Cerebellar nuclear complex (tissue), 1 donor: ENCODE measurements around the gene NGFR.

Experiments
- DNase-seq, 2 experiments: peaks; one replicate each; lab custom pipeline; 2025; lab: John Stamatoyannopoulos, UW

Gene NGFR

DNA sequence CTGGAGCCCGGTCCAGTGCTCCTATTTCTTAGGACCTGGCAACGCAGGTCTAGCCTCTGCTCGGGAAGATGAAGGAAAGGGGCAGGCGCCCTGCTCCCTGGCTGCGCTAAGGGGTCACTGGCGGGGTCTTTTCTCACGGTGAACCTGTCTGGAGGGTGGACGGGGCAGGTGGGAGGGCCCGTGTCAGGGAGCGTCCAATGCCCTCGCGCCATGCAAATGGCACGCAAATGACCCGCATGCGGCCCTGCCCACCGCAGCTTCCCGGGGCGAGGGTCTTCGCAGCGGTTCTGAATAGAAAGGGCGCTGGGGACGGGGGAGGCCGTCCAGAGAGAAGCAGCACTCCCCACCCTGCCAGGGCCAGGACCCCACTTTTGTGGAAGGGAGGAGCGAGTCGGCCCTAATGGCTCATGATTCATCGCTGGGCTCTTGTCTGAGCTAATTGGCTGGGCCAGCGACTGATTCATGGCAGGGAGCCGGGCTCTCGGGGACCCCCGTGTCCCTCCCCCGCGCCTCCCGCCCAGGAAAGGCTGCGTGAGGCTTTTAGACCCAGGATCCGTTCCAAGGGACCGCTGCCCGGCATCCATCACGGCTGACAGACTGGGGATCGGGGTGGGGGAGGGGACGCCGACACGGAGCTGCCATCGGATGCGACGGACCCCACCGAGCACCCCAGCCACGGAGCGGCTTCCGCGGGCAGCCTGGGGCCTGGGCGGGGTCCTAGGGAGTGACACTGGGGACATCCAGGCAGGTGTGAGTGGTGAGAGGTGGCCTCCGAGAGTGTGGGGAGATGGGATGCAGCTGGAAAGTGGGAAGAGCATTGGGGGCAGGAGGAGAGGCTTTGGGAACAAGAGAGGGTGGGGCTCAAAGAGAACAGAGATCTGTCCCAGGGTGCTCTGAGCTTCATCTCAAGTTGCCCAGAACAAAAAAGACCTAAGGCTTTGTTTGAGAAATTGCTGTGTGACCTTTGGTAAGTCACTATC, 25.0 kb upstream of the NGFR start:
- DNase-seq: no peak

DNA sequence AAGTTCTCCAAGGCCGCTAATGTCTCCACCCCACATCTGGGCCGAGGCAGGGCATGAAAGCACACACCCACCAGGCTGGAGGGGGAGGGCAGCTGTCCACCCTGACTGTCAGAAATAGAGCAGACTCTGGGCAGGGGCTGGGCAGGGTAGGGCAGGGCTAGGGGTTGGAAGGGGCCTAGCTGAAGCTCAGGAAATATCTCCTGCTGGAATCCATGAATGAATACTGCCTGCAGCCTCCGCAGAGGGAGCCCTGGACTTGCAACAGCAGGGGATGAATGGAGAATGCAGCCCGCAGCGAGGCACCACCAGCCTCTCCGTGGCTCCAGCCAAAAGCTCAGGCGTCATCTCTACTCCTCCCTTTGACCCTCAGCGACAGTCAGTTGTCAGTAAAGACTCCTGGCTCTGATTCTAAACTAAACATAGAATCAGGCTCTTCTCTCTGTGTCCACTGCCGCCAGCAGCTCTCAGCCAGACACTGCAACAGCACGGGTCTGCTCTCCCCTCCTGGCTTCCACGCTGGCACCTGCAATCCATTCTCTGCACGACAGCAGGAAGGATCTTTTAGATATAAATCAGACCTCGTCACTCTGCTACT, 23.9 kb upstream of the NGFR start:
- DNase-seq: no peak

DNA sequence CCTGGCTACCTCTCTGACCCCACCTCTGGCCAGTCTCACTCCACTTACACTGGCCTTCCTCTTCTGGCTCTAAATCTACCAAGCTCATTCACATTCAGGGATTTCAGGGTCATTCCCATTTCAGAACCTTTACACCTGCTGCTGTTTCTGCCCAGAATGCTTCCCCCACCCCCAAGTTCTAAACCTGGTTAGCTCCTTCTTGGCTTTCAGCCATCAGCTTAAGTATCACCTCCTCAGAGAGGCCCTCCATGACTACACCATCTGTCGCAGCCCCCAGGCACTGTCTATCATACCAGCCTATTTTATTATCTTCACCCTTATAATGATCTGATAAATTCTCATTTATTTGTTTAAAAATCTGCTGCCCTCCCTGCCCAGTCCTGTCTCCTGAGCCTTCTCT, 23.3 kb upstream of the NGFR start:
- no peak for DNase-seq

DNA sequence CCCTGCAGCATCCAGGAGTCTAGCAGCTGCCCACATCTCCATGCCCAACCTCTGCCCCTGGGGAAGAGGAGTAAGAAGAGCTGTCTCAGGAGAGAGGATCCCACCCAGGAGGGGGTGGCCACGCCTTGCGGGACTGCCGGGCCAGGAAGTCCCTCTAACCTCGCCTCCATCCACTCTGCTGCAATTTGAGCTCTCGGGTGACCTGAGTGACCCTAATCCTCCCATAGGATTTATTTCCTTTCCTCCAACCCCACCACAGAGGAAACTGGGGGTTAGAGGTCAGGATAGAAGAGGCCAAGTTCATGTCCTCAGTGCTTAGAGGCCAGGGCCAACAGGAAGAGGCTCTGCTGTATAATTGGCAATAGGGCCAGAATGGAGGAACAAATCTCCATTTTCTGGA, 22.6 kb upstream of the NGFR start:
- no peak for DNase-seq

DNA sequence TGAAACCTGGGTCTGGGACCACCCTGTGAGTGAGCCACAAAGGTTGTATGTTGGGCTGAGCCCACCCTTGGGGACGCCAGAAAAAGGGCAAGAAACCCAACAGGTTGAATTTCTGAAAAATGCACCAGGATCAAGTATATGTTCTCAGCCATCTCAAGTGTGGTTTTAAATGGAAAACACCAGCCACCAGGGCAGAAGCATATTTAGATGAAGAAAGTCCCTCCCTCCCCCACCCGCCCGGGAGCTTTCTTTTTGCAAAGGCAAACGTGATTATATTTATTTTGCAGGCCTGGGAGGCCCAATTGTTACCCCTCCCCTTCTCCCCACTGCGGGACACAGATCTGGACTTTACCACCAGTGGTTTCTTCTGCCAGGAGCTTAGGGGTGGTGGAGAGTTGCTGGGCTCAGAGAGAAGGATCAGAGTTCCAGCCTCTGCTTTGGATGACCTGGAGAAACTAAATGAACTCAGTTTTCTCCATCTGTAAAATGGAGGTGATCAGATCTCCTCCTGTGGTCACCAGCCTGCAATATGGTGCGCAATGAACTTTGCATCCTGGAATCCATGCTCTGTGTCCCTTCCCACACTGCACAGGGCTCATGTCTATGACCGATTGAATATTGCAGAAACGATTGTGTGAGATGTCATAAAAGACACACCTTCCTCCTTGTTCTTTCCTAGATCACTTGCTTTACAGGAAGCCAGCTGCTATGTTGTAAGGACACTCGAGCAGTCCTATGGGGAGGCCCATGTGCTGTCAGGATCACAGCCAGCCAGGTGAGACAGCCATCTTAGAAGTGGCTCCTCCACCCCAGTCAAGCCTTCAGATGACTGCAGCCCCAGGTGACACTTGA, 21.0 kb upstream of the NGFR start:
- no peak for DNase-seq

DNA sequence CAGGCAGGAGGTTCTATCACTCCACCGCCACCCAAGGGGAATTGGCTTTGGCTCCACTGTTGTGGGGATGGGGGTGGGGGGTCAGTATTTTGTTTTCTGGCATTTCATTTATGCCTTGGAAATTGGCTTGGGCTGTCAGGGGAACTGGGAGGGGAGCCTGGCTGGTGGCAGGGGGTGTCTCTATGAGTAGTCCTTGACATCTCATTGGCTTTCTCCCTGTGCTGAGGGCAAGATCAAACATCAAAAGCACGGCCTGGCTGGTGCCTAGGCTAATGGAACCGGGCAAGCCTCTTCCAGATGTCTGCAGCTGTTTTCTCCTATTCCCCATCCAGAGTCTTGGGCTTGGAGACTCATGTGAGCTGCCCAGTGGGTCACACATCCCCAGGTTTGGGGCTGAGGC, 17.4 kb upstream of the NGFR start:
- DNase-seq: no peak

DNA sequence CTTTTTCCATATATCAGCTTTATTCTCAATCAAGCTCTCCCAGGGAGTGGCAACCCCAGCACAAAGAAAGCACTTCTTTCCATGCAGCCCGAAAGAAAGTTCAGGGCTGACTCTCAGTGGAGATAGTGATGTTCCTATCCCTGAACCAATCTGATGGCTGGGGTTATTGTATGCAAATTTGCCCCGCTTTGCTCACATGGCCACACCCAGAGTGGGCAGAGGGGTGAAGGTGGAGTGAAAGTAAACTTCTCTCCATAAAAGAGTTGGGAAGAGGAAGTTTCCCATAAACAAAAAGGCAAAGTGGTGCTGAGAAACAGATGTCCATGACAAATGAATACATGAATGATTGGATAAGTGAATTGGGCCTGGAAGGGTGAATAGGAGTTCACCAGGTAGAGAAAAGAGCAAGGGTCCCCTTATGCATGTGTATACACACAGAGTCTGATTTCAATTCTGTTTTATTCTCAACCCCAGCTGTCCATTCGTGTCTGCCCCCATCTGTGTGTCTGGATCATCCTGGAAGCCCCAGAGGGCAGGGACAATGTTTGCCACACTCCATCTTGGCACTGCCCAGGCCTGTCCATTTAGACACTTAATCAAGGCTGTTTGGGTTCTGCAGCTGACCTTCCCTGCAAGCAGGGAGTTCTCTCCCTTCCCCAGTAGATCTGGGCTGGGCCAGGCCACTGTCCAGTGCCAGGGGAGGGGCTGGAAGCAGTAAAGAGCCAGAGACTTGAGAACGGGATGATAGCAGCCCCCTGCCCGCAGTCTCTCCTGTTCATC, 14.1 kb upstream of the NGFR start:
- no peak for DNase-seq

DNA sequence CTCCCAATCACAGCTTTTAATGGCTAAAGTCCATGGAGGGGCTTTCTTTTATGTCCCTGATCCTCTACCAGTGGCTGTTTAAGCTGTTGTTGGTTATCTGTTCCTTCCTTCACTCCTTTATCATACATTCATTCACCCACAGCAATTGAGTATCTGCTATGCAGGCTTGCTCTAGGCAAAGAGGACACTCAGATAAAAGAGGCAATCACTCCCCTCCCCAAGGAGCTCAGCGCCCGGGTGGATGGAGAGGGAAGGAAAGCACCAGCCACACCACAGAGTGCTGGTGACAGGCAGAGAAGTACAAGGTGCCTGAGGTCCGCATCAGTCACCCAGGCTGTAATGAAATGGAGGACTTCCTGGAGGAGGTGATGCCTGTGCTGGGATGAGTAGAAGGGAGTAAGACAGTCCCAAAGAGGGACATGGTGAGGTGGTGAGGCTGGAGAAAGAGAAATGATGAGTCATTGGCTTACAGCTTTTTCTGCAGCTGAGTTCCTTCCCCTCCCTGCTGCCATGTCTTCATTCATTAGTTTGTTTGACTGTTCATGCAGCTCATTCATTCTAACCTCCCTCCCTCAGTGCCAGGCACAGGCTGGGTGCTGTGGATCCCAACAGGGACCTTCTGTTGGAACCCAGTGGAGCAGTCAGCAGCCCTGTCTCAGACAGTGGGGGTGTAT, 12.8 kb upstream of the NGFR start:
- no peak for DNase-seq

DNA sequence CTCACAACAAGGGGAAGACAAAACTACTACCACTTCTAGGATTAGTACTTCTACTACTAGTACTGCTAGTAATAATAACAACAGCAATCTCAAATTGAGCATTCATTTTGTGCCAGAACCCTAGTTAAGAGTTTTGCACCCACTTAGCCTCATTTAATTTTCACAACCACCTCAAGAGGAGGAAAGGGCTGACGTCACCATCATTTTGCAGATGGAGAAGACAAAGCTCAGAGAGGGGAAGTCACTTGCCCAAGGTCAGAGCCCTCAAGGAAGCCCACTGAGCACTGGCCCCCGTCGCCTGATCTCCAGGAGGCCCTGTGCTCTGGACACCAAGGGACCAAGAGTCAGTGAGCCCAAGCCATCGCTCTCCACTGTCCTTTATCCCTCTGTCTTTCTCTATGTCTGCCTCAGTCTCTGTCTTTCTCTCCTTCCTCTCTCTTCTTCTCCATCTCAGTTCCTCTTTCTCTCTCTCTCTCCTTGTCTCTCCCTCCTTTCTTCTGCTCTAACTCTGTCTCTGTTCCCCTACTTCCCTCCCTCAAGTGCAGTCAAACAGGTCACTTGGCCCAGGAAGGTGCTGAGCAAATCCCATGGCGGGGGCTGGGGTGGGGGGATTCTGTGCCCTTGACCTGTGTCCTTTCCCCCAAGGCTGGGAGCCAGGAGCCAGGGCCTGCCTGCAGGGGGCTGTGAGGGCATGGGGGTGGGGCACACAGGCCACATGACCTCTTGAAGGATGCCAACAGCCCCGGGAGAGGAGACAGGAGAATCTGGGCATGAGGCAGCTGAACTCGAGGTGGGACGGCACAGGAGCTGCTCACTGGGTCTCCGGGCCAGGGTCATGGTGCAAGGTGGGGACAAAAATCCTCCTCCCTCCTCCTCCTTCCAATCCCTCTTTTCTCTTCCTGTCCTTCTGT, 11.2 kb upstream of the NGFR start:
- DNase-seq: no peak

DNA sequence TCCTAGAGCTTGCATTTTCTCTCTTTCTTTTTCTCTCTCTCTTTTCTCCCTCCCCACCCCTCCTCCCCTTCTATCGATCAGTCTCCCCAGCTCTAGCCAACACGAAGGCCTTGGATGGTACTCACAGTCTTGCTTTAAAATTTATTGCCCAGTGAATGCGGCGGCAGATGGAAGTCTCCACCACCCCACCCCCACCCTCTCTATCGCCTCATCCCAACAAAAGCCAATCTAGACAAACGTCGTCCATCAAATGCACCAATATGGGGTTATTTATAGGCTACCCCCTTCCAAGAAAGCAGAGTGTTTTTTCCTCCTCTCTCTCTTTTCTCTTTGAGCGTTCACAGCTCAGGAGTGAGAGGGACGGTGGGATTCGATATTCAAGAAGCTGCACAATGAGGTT, 10.5 kb upstream of the NGFR start:
- no peak for DNase-seq

DNA sequence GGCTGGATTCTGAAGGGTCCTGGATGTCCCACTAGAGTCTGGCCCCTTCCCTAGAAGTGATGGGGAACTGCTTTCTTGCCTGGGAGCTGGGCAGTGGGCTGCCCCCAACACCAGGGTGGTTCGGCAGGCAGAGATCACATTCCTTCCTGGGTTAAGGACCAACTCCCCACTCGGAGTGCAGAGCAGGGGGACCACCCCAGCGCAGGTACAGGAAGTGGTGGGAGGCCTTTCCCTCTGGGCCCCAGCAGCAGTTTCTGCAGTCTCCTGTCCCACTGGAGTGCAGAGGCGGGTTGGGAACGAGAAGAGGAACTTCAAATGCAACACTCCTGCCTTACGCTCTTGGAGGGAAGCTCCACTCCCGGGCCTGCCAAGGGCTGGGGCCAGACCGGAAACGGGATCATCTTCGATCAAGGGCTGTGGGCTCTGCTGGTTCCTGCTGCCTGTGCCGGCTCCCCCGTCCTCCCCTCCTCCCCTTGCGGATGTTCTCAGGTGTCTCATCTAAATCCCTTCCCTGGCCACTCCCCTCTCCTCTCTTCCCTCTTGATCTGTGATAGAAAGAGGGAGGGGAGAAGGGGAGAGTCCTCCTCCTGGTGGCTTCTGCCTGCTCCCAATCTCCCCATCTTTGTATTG, 9.0 kb upstream of the NGFR start:
- DNase-seq: no peak

DNA sequence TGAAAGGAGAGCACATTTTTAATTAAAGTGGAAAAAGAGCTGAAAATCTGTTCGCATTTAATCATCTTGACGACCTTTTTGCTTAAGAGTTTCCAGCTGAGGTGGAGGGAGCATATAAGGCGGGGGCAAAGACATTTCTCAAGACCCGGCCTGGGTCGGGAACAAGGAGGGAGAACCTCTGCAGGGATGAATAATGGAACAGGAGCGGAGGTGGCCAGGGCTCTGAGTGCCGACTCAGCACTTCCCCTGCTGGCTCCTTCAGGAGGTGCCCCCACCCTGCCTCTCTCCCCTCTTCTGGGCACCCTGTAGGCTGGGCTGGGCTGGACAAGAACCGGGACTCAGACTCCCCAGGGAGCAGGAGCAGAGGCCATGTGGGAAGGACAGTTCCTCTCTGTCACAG, 7.9 kb upstream of the NGFR start:
- no peak for DNase-seq

DNA sequence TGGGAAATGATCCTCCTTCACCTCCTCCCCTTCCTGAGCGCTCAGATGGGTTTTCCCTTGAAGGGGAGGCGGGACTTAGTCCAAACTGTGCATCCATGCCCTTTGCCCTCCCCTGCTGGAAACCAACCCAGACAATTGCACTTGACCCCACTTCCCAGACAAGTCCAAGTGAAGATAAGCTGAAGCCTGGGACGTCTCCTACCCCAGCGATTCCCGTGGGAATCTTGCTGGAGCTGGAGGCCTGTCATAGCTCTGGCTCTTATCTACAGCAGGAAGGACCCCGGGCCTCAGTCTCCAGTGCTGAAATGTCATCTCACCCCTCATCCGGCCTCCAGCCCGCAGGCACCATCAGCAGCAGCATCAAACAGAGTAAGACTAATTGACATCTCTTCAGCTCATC, 6.5 kb upstream of the NGFR start:
- no peak for DNase-seq

DNA sequence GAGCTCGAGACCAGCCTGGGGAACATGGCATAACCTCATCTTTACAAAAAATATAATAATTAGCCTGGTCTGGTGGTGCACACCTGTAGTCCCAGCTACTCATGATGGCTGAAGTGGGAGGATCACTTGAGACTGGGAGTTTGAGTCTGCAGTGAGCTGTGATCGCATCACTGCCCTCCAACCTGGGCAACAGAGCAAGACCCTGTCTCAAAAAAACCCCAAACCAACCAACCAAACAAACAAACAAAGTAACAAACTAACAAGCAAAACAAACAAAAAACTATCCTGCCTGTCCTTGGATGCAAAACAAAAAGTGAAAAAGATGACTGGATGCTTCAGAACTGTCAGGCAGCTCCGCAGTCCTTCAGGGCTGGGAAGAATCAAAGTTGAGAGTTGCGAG, 5.7 kb upstream of the NGFR start:
- DNase-seq: no peak

DNA sequence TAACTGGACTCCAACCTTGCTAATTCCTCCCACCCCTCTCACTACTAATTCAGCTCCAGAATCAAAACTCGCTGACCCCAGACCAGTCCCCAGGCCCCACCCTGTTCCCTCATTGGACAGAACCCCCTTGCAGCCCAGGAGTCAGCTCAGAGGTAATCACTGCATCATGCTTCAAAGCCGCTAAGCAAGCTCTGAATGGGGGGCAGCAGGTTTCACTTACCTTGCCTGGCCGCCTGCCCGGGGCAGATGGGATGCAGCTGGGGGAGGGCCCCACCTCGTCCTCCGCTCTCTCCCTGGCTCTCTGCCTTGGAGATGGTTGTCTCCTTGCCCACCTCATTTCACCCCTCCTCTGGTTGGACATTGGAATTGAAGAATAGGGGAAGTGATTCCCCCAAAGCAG, 4.8 kb upstream of the NGFR start:
- no peak for DNase-seq

DNA sequence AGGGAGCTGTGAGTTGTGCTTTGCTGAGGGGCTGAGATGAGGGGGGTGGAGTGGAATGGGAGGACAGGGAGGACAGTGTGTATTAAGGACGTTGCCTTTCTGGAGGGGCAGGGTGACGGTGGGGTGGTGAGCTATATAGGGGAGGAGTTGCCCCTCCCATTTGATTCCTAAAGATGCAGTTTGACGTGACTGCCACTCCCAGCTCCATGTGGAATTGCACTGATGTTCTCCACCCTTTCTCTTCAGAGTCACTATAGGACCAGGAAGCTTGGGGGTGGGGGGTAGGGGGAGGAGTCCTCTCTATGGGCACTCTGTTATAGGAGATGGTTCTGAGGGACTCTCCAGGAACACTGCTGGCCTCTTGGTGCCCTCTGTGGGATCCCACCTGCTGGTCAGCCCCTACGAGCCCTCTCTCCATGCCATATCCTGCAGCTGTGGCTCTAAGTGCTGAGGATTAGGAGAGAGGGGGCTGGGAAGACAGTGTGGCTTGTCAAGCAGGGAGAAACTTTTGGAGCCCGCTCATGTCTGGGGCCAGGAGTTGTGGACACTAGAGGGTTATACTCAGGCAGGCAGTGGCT, 3.8 kb upstream of the NGFR start:
- DNase-seq: no peak

DNA sequence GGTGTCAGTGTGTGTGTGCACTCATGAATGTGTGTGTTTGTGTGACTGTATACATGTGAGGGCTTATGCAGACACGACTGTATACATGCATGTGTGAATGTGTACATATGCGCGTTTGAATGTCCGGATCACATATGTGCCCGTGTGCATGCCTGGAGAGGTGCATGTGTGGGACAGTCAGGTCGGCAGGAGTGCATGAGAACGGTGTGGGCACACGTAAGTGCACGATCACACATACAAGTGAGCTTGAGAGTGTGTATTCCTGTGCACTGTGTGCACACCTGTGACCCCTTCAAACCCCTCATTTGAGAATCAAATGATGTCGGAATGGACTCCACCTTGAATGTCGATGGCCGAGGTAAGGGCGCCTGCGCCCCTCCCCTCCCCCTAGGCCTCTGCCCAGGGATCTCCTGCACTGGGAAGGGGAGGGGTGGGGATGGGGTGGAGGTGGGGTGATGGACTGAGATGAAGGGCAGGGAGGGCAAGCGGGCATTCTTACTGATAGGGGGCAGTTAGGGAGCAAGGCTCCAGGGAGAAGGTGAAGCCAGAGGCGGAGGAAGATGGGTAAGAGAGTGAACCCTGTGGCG, 601 bp upstream of the NGFR start:
- DNase-seq: no peak

DNA sequence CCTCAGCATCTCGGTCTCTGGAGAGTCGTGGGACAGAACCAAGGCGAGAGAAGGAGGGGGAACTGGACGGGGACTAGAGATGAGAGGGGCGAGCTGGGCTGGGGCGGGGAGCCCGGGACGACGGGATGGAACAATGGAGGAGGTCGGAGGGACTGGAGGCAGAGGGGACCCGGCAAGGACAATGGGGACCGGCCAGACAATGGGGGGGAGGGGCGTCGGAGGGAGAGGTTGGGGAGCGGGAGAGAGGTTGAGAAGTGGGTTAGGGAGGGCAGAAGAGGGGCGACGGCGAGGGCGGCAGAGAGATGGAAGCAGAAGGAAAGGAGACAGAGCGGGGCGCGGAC, 719 bp downstream of the NGFR start:
- DNase-seq: no peak
